GM19023 (cell line): Measurements from ENCODE around the gene GAS2L2.
A peak's percentile ranks its signal among the peaks of the same experiment; 100 is the strongest.
"Not testable (repeated sequence)": the region's sequence is repeated elsewhere in the genome, so short reads cannot be mapped to it uniquely, and the experiment has no call there.

Experiments used
- ATAC-seq: cut with Tn5 transposase; IDR thresholded peaks from one replicate; pipeline ENCODE4 v1.9.1; 2021; ENCODE audit warnings: mild to moderate bottlenecking, moderate library complexity; ENCODE audit not compliant: unreplicated experiment

GAS2L2 gene

DNA sequence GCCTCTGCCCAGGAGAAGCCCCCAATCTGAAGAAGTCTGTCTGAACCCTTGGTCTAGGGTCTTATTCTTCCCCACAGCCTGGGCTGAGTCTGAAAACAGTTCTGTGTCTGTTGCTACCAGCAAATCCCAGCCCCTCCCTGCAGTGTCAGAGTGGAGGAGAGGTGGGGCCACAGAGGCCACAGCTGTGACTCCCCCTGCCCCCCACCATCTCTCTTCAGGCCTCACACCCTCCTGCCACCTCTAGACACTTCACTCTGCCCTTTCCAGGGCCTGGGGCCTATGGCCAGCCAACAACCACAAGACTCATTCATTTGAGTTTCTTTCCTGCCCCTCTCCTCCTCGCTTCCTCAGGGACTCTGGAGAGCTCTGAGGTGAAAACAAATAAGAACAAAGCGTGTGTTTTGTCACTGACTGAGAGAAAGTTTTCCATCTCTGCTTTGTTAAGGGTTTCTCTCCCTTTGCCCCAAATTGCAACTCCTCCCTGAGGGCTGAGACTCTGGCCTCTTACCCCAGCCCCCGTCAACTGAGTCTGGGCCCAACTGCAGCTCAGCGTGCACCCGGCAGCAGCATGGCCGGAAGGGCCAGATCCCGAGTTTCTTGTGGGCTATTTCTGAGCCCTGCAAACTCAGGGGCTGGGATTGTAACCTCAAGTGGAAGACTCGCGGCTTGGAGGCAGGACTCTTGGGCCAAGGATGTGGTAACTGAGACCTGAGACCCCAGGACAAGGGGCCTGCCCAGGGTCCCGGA lies 20.8 kb upstream of the GAS2L2 start:
- no peak for ATAC-seq

DNA sequence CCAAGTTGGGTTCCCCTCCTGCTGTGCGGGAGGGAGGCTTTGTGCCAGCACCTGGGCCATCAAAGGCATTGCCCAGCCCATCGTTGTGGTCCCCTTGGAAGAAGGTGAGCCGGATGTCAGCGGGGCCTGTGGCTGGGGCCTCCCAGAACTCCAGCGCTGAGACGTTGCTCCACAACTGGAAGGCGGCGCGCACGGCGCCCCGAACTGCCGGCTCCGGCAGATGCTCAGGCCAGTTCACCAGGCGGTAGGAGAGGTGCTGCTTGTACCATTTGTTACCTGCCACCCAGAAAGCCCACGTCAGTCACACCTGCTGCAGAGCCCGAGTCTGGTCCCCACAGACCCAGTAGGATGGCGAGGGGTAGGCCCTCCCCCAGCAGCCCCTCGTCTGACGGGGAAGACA lies 20.1 kb upstream of the GAS2L2 start:
- no peak for ATAC-seq

DNA sequence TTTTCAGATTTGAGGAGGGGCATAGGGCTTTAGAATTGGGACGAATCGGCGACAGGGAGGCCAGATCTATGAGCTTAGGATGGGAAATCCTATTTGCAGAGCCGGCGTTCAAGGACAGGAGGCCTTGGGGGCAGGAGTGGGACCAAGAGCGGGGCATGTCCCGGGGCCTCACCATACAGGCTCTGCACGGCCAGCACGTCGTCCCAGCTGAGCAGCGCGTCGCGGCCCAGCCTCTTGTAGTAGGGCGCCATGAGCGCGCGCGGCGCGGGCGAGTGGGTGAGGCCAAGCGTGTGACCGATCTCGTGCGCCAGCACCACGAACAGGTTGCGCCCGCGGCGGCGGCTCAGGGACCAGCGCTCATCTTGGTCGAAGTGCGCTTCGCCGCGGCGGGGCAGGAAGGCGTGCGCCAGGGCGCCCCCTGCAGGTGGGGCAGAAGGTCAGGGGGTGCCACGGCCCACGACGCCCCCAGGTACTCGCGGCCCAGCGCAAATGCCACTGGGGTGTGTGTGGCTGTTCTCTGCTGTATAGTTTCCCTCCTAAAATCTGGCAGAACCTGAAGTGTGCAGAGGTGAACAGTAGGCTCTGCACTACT lies 17.0 kb upstream of the GAS2L2 start:
- ATAC-seq, result no peak

DNA sequence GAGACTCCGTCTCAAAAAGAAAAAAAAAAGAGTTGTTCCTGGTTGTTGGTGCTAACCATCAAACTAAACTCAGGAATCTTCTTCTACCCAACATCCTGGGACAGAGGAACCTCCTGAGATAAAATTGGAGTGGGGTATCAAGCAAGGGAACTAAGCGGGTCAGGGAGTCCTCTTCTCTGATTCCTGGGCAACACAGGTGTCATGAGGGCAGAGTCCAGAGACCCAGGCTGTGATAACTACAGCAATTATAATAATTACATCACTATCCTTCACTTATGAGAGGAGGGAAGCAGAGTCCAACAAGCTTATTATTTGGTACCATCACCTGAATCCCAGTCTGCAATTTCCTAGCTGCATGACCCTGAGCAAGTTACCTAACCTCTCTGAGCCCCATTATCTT lies 15.8 kb upstream of the GAS2L2 start:
- no peak for ATAC-seq

DNA sequence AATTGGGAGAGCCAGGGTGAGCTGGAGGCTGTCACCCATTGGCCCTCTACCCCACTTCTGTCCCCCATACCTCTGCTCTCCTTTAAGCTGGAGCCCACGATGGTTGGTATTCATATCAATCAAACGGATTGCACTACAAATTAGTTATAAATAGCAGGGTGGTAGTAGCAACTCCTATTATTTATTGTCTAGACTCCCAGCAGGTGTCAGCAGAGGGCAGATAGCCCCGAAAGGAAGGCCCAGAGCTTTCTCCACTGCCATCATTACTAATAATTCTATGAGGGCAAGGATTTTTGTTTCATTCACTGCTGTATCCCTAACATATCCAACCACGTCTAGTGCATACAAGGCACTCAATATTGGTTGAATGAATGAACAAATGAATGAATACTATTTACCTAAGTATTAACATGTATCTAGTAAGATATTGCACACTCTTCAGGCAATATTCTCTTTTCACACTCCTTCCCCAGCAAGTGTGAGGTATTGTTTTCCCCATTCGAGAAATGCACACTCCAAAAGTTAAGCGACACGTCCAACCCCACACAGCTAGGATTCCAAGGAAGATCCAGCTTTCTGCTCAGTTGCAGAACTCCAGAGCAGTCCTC lies 14.0 kb upstream of the GAS2L2 start:
- ATAC-seq, result no peak

DNA sequence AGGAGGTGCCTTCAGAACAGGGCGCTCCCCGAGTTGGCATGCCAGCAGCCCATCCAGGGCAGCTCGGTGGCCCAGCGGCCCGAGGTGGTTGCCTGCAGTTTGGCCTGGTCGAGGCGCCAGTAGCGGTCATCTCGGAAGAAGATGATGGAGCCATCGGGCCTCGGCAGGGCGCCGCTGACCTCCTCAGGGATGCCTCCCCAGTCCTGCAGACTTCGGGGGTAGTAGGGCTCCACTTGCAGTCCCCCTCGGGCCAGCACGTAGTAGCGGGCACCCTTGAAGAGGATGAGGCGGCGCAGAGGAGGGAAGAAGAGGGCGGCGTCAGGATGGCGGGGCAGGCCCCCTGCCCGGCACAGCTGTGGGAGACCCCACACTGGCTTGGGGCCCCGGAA lies 13.4 kb upstream of the GAS2L2 start:
- no peak for ATAC-seq

DNA sequence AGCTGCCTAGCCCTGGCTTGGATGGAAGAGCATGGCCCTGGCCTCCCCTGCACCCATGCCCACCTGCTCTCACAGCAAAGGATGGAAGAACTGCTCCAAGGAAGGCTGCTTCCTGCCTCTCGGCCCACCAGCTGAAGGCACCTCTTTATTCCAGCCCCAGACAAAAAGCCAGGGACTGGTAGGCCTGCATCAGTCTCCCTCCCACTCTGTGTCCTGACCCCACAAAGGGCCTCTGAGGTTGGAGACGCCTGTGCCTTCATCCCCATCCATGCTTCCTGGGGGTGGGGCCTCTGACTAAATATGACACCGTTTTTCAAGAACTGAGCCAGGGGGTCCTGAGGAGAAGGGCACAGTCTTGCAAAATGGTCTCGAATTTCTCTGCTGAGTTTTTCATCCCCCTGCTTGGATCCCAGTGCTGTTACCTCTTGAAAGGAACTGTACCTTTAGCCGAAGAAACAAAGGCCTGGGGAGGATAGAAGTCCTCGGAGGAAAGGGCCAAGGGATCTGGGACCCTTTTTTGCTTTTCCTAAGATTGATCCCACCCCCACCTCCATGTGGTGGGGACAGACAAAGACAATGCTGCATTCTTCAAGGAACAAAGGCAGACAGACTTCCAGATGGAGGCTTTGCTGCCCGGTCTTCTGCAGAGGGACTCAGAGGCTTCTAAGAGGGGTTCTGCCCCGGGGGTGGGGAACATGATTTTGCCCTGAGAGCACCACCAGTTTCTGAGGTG lies 12.9 kb upstream of the GAS2L2 start:
- no peak for ATAC-seq

DNA sequence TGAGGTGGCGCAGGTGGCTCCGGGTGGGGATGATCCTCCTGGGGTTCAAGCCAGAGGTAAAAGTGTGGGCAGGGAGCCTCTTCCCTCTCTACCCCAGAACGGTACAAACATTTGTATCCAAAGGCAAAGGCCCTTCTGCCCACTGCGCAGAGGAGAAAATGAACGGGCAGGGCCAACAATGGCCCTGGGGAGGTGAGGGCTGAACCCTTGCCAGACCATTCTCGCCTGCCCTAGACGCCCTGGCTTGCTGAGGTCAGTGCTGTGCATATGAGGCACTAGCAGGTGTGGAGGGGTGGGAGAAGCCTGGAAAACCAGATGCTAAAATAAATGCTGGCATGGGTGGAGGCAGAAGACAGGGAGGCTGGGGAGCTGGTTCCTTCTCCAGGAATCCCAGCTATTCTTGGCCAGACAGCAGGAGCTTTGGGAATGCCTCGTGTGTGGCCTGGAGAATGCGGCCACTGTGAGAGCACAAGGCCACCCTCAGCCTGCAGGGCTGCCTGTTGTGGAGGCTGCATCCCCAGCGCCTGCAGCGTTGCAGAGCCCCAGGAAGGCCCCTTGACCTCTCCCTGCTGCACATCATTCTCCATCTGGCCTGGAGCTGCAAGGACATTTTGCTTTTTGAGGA lies 12.2 kb upstream of the GAS2L2 start:
- ATAC-seq, result no peak

DNA sequence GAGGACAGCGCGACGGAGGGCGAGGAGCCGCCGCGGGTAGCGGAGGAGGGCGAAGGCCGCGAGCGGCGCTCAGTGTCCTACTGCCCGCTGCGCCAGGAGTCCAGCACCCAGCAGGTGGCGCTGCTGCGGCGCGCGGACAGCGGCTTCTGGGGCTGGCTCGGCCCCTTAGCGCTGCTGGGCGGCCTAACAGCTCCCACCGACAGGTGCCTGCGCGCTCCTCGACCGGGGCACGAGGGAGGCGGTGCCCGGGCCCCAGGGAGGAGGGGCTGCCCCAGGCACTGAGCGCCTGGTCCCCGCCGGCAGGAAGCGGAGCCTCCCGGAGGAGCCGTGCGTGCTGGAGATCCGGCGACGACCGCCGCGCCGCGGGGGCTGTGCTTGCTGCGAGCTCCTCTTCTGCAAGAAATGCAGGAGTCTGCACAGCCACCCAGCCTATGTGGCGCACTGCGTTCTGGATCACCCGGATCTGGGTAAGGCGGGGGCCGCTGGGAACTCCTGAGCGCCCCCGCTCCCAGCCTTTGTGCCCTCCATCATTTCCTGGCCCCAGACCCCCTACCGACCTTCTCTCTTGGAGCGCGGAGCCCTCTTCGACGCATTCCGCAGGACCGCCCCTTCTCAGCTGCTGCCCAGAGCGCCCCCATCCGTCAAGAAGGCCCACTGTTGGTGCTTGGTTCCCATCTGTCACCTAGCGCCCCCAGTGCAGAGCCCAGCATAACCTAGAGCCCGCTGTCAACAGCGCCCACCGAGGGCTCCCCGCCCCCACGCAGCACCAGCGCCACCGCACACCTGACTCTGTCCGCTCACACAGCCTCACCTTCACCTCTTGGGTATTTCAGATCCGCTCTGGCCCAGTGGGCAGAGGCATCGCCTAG lies 11.3 kb upstream of the GAS2L2 start:
- peak; percentile 88 for ATAC-seq

DNA sequence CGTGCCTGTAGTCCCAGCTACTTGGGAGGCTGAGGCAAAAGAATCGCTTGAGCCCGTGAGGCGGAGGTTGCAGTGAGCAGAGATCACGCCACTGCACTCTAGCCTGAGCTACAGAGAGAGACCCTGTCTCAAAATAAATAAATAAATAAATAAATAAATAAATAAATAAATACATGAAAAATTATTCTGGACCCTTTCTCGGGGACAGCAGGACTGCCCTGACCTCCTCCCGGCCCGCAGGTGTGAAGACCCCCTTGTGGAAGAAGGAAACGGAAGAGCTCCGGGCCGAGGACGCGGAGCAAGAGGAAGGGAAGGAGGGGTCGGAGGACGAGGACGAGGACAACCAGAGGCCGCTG lies 10.7 kb upstream of the GAS2L2 start:
- no peak for ATAC-seq

DNA sequence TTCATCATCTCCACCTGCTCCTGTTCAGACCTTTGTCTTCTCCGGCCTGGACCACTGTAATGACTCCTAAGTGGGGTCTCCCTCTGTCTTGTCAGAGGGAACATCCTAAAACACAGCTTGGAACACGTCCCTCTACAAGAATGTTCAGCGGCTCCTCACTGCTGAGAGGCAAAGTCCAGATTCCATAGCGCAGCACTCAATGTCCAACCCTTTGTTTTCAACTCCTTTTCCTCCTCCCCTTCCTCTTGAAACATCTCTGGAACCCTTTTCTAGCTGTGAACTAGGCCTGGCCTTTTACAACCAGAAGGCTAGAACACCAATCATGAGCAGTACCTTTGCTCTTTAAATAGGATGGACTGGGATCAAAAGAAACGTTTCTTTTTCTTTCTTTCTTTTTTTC lies 8.6 kb upstream of the GAS2L2 start:
- ATAC-seq, result no peak

DNA sequence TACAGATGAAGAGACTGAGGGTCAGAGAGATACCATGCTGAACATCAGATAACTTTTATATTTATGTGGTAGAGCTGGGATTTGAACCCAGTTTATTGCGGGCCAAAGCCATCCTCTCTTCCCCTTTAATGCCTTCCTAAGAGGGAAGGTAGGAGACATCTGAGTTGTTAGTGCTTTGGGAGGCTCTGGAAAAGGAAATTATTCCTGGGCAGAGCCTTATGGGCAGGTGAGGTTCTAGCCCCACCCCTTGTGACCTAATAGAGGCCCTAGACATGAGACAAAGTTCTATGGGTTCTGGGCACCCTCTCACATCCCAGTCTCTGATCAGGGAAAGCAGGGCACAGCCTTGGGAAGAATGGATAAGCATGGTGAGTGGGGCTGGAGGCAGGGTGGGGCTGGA lies 7.5 kb upstream of the GAS2L2 start, which contains the start of gene C17orf50:
Gene C17orf50, plus strand, starts transcription at position 301 of the 400 bp plus-strand sequence. Its CDS starts 55 bp downstream, at position 356.
- no peak for ATAC-seq

DNA sequence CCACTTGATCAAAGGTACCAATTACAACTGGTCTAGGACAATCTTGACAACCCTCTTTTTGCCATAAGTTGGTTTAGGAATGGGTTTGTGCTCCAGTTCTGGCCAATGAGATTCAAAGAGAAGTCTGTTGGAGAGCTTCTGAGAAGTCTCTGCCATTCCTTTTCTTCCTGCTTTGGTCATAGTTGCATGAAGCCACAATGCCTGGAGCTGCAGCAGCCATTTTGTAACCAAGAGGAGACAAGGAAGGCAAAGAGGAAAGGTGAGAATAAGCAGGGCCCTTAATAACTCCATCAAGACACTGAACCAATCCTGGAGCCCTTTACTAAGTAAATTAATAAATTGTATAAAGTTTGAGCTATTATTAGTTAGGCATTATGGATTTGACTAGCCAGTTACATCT lies 4.2 kb upstream of the GAS2L2 start:
- no peak for ATAC-seq

DNA sequence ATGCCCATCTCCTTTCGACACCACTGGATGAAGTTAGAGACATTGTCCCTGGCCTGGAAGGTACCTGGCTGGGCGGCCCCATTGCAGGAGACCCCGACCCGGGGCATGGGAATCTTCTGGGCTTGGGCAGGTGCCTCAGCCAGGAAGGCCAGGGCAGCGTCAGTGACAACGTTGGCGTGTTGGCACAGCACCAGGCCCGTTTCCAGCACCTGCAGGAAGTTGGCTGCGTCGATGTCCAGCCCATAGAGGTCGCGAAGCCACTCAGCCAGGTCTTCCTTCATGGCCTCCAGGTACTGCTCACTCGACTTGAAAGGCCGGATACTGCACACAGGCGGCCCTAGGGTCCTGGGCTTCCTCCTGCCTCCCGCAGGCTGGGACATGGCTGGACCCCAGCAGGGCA lies 568 bp downstream of the GAS2L2 start:
- no peak for ATAC-seq

DNA sequence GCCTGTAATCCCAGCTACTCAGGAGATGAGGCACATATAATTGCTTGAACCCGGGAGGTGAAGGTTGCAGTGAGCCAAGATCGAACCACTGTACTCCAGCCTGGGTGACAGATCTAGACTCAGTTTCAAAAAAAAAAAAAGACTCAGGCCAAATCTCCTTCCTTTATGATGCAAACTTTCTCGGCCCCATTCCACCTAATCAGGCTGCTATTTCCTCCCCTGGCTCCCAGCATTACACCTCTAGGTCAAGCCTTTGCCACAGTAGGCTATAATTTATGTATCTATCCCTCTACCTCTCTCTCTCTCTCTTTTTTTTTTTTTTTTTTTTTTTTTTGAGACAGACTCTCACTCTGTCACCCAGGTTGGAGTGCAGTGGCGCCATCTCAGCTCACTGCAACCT lies 1.5 kb downstream of the GAS2L2 start:
- not testable (repeated sequence) for ATAC-seq

DNA sequence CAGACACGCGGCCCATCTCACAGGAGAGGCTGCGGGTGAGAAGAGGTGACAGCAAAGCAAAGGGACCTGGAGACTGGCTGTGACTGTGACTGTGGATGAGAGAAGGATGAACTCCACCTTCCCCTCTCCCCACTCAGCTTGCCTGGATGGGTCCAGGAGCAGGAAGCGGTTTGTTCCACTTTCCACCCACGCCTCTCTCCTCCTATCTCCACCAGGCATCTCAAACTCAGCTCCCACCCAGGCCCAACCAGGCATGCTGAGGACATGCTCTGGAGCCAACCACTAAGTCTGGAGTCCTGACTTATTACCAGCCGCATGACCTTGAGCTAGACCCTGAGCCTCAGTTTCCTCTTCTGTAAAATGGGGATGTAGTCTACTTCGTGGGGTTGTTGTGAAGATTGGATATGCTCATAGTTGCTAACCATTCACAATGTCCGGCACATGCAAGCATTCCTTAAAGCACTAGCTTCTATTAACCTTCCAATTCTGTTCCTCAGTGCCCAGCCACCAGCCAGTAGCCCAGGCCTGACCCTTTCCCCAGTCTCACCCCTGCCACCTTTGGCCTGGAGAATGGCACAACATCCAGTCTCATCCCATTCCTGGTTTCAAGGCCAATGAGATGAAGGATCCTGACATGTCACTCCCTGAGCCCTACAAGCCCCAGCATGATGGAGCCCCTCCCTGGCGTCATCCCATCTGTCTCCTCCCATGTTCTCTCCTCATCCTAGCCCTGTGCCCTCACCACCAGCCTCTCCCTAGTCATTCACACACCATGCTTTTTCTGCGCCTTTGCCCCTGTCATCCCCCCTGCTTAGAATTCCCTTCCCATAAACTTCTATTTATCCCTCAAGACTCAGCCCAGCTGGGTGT lies 2.3 kb downstream of the GAS2L2 start:
- ATAC-seq, result no peak

DNA sequence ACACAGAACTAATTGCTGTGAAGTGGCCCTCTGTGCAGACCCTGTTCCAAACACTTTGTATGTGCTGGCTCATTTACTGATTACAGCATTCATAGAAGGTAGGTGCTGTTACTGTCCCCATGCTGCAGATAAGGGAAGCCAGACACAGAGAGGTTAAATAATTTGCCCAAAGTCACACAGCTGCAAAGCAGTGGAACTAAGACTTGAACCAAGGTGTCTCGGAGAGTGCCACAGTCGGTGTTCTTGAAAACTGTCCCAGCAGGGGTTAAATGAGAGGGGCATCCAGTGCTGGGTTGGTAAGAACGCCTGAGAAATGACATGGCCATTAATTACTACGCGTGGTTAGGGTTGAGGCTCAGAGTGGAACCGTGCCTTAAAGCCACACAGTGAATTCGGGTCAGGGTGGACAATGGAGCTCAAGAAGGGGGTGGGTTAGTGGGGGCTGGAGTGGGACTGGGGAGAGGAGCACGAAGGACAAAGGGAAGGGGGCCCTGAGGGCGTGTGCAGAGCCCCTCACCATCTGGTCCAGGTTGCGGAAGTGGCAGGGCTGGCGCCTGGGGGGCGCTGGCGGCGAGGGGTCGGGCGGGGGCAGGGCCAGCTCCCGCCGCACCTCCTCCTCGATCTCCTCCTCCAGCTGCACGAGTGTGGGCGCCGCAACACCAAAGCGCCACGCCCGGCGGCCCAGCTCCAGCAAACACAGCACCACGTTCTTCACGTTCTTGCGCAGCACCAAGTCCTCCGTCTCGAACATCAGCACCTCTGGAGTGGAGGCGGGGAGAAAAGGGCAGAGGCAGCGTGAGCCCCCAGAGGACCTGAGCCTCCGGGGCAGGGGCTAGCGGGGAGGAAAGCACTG lies 3.3 kb downstream of the GAS2L2 start:
- ATAC-seq, result no peak

DNA sequence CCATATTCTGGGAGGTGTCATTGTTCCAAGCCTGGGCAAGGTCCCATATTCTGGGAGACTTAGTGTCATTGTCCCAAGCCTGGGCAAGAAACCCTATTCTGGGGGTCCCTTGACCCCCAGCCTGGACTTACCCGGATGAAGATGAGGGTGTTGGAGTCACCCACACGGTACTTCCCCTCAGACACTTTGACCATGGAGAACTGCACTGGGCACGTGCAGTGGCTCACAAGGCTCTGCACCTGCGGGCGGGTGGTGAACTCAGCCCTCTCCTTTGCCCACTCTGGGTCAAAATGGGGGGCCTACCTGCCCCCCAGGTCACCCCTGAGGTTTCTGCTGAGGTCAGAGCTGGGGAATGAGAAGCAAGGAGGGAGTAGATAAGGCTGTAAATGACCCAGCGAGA lies 4.1 kb downstream of the GAS2L2 start:
- no peak for ATAC-seq
